Hematopoietic multipotent progenitor cell treated with erythropoietin and hydrocortisone succinate and interleukin-3 and kit ligand, for 8 days (in vitro differentiated cells): ENCODE measurements around the gene TMEM266.

Source experiments
- DNase-seq: peaks from one replicate; pipeline ENCODE4 v3.0.0-alpha.2; 2015

TMEM266 gene

GRCh38 chr15:76163457-76164295 is 103.9 kb downstream of the TMEM266 start:
- DNase-seq, result no peak

GRCh38 chr15:76164602-76165001 is 104.8 kb downstream of the TMEM266 start:
- no peak for DNase-seq

GRCh38 chr15:76165951-76166350 is 106.2 kb downstream of the TMEM266 start:
- no peak for DNase-seq

GRCh38 chr15:76168237-76168984 is 108.6 kb downstream of the TMEM266 start:
- no peak for DNase-seq

- DNase-seq, result peak; percentile 43
Measured at GRCh38 chr15:76169018-76169417, 109.2 kb downstream of the TMEM266 start.

- no peak for DNase-seq
Measured at GRCh38 chr15:76169911-76170800, 110.4 kb downstream of the TMEM266 start.

- DNase-seq, result no peak
Measured at GRCh38 chr15:76172782-76173181, 113.0 kb downstream of the TMEM266 start.

GRCh38 chr15:76173317-76173834 is 113.6 kb downstream of the TMEM266 start:
- no peak for DNase-seq

GRCh38 chr15:76174654-76175053 is 114.9 kb downstream of the TMEM266 start:
- DNase-seq, result no peak

- no peak for DNase-seq
Measured at GRCh38 chr15:76175442-76175841, 115.7 kb downstream of the TMEM266 start.

- no peak for DNase-seq
Measured at GRCh38 chr15:76176059-76176458, 116.3 kb downstream of the TMEM266 start.

GRCh38 chr15:76176487-76177085 is 116.8 kb downstream of the TMEM266 start:
- DNase-seq, result no peak

GRCh38 chr15:76177491-76178040 is 117.8 kb downstream of the TMEM266 start:
- DNase-seq, result no peak

- no peak for DNase-seq
Measured at GRCh38 chr15:76178296-76179000, 118.7 kb downstream of the TMEM266 start.

- DNase-seq, result no peak
Measured at GRCh38 chr15:76179023-76179422, 119.2 kb downstream of the TMEM266 start.

GRCh38 chr15:76180321-76180720 is 120.5 kb downstream of the TMEM266 start:
- no peak for DNase-seq

- DNase-seq, result no peak
Measured at GRCh38 chr15:76181705-76182107, 121.9 kb downstream of the TMEM266 start.

- no peak for DNase-seq
Measured at GRCh38 chr15:76183930-76184649, 124.3 kb downstream of the TMEM266 start.

- no peak for DNase-seq
Measured at GRCh38 chr15:76184650-76185035, 124.9 kb downstream of the TMEM266 start.

GRCh38 chr15:76185716-76186115 is 125.9 kb downstream of the TMEM266 start:
- DNase-seq, result peak; percentile 73

- no peak for DNase-seq
Measured at GRCh38 chr15:76187163-76187562, 127.4 kb downstream of the TMEM266 start.
